ENCODE results near the gene GABPB2.

Gene GABPB2

DNA sequence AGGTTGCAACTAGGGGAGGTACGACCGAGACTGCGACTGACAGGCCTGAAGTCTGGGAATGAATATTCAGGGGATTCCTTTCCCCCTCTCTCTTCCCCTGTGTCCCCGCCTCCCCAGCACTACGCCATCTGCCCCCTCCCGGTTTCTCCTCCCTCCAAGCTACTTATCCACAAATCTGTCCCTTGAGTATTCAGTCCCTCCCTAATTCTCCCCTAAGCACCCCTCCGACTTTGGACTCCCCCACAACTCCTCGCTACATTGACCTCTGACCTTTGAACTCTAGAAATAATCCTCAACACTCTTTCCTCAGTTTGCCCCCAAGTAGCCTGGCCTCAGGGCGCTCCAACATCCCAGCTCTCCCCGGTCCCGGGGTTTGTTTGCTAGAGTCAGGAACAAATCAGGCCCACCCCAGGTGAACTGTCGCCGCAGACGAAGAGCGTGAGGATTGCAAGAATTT lies 94.7 kb downstream of the GABPB2 start:
- no peak for DNase-seq

DNA sequence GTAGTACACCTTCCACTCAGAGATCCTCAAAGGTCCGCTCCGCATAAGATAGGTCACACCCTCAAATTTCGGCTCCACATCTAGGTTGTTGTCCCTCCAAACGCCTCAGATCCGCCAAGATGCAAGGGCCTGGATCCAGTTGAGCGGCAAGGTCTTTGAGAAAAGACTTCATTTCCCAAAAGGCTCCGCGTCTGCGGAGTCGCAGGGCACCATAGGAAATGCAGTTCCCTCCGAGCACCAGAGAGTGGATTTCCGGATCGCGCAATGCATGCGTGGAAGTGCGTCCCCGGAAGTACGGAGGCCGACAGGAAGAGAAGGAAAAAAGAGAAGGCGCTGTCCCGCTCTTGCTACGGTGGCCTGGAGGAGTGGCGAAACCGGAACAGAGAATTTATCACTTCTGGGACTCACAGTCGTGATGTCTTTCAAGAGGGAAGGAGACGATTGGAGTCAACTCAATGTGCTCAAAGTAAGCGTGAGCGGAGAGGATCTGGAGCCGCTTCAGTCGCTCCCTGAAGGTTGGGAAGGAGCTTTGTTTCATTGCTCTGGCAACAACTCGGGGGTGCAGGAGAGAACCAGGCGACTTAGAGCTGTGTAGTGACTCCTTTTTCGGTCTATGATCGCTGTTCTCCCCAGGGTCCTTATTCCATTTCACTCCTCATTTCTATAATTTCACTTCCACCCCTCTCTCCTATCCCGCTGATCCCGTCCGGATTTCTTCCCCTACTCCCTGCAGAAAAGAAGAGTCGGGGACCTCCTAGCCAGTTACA lies 95.4 kb downstream of the GABPB2 start, which contains the start of the genes LYSMD1 and SCNM1:
LYSMD1 (minus strand) TSS at position 165 of the 767 bp plus-strand sequence. CDS start 644 bp downstream, outside the sequence.
SCNM1 (plus strand) TSS at position 407 of the 767 bp plus-strand sequence; CDS start at position 416, 9 bp downstream.
- peak; percentile 96 for DNase-seq

DNA sequence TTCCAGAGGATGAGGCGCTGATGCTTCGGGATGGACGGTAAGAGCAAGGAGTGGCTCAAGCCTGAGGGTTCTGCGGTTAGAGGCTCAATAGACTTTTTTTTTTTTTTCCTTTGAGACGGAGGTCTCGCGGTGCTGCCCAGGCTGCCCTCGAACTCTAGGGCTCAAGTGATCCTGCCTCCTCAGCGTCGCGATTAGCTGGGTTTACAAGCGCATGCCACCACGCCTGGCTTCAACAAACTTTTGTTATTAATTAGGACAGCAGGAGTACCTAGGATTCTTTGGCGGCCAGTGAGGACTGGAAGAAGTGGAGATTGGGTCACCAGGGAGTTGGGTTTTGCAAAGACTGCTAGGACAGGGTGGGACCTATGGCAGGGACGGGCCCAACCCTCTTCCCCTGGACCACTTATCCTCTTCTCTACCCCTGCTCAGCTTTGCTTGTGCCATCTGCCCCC lies 96.0 kb downstream of the GABPB2 start:
- DNase-seq = no peak

DNA sequence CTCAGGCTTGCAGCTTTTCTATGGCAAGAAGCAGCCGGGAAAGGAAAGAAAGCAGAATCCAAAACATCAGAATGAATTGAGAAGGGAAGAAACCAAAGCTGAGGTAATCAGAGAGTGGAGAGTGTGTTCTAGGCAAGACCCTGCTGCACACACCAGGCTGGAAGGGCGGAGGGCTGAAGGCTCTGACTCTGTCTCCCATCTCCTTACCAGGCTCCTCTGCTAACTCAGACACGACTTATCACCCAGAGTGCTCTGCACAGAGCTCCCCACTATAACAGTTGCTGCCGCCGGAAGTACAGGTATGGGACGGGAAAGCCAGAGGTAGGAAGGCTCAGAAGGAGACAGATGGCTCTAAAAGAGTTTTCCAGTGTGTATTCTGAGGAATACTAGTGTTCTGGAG lies 96.6 kb downstream of the GABPB2 start:
- no peak for DNase-seq

DNA sequence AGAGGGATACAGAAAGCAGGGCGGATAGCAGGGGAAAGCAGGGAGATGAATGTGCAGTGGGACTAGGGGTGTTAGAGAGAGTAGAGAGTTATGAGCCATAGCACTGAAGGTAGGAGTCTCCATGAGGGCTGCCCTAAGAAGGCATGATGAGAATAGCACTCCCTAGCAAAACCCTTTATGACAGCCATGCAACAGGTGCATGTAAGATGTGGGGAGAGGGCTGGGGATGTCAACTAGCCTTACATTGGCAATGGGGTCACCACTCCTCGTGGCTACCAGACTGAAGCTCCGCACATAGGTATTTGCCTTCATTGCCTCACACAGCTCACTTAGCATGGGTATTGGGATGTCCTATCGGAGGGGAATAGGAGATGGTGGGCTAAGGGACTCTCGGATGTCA lies 100.6 kb downstream of the GABPB2 start:
- DNase-seq = no peak
